AG09309 (cell line): ENCODE data around the gene MAST3.
A peak's percentile ranks its signal among the peaks of the same experiment; 100 is the strongest.

ENCODE experiments used
- DNase-seq: peaks from one replicate; pipeline ENCODE4 v3.0.0-alpha.2; 2010; ENCODE audit warnings: low read depth
- H3K4me3 ChIP-seq: 2 replicates; pipeline ENCODE4 v1.5.1; 2011; ENCODE audit warnings: mild to moderate bottlenecking, low read depth, low read length, moderate library complexity; ENCODE audit not compliant: control insufficient read depth
- CTCF ChIP-seq: IDR thresholded peaks from 2 replicates; pipeline ENCODE4 v1.5.1; 2011; ENCODE audit warnings: mild to moderate bottlenecking, low read depth, low read length, inconsistent platforms; ENCODE audit not compliant: insufficient read depth, control insufficient read depth; ENCODE audit errors: missing control alignments

The MAST3 gene

GRCh38 chr19:18190278-18190677, 92.7 kb downstream of the MAST3 start:
- no peak for TF ChIP-seq CTCF
- DNase-seq = no peak
- no peak overlapping the region for H3K4me3 ChIP-seq

GRCh38 chr19:18191640-18192062, 94.1 kb downstream of the MAST3 start:
- H3K4me3 ChIP-seq = peak overlapping the region; percentile 61
- DNase-seq = no peak
- no peak for TF ChIP-seq CTCF

GRCh38 chr19:18192673-18193387, 95.3 kb downstream of the MAST3 start, which contains the start of gene MPV17L2:
MPV17L2 (plus strand) TSS chr19:18193218; CDS start chr19:18193282, 64 bp downstream.
- H3K4me3 ChIP-seq = peak within 1 kb of the TSS; percentile 86
- DNase-seq = peak; percentile 100
- no peak for TF ChIP-seq CTCF

- no peak for DNase-seq
- peak overlapping the region; percentile 86 for H3K4me3 ChIP-seq
- no peak for TF ChIP-seq CTCF
Measured at GRCh38 chr19:18193388-18194180, 96.0 kb downstream of the MAST3 start.

GRCh38 chr19:18194181-18194530, 96.6 kb downstream of the MAST3 start:
- peak overlapping the region; percentile 86 for H3K4me3 ChIP-seq
- no peak for DNase-seq
- TF ChIP-seq CTCF = no peak

- H3K4me3 ChIP-seq = no peak overlapping the region; the same call in 1 of the 2 replicates
- no peak for TF ChIP-seq CTCF
- DNase-seq = no peak
Measured at GRCh38 chr19:18194554-18195238, 97.1 kb downstream of the MAST3 start.
